Suppressor macrophage treated with lipopolysaccharide for 4 hours (primary cell): ENCODE measurements around the gene TPD52L1.
A peak's percentile ranks its signal among the peaks of the same experiment; 100 is the strongest.

Source experiments
- DNase-seq: peaks from one replicate; pipeline ENCODE4 v3.0.0-alpha.2; 2020

The TPD52L1 gene

DNA sequence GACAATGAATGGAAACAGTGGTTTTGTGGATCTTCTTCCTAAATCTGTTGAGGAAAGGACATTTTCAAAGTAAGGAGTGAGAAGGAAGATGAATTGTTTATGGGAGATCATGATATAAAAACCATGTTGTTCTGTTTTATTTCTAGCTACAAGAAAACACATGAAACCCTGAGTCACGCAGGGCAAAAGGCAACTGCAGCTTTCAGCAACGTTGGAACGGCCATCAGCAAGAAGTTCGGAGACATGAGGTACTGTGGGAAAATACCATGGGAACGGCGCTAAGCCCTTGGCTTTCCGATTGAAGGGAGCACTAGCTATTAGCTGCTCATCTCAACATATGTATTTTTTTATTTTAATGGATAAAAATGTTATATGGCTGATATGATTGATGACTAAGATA, 94.6 kb downstream of the TPD52L1 start:
- DNase-seq = no peak

- DNase-seq = no peak
Observed at GRCh38 chr6:125250511-125250910, 96.9 kb downstream of the TPD52L1 start.

- no peak for DNase-seq
Observed at GRCh38 chr6:125251516-125252220, 98.1 kb downstream of the TPD52L1 start.

GRCh38 chr6:125252891-125253290, 99.3 kb downstream of the TPD52L1 start:
- DNase-seq = no peak

GRCh38 chr6:125253881-125254280, 100.3 kb downstream of the TPD52L1 start:
- DNase-seq = no peak

GRCh38 chr6:125254321-125254720, 100.7 kb downstream of the TPD52L1 start:
- no peak for DNase-seq

DNA sequence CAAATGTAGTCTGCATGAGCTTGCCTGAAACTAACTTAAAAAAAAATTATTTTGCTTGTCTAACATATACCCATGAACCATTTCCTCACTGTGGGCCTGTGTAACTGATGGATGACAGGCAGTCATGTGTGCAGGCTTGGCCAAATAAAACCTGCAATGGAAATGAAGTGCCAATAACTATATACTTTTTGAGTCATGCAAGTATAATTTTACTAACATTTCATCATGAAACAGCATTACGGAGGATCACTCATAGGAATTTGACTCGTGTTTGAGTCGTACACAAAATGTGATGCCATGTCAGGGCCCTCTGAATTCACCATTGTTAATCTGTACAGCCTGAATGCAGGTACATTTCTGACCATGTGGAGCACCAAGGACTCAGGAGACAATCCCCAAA, 101.6 kb downstream of the TPD52L1 start:
- peak; percentile 46 for DNase-seq

GRCh38 chr6:125257351-125257750, 103.8 kb downstream of the TPD52L1 start:
- no peak for DNase-seq

DNA sequence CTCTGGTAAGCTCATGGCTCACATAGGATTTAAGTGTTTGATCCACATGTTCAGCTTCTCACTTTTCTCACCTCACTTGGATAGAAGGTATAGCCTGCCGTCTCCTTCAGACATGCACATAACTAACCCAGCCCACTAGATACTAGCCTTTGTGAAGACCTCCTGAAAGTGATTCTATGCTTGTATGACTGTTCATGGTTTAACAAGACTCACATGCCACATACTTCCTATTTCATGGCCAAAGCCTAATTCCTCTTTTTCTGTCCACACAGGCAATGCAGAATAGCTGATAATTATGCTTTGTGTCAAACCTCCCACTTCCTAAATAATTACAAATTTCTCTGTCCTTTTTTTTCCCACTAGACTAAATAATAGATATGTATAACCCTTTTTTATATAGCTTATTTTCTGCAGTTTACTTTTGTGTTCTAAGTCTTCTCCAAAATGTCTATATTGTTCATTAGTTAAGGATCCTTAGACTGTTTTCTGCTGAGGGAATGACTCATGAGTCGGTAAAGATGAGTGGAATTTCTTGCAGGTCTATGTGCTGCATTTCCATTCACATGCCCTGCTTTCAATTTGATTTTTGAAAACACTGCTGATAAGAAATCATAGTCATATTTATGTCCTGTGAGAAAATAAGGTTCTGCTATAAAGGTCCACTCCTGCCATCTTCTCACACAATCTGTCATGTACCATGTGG, 105.2 kb downstream of the TPD52L1 start:
- peak; percentile 79 for DNase-seq

GRCh38 chr6:125259354-125259736, 105.8 kb downstream of the TPD52L1 start:
- DNase-seq = peak; percentile 57

GRCh38 chr6:125262016-125263013, 108.7 kb downstream of the TPD52L1 start:
- DNase-seq = peak; percentile 37

- no peak for DNase-seq
Observed at GRCh38 chr6:125264476-125264875, 110.9 kb downstream of the TPD52L1 start.

- DNase-seq = no peak
Observed at GRCh38 chr6:125267806-125268523, 114.4 kb downstream of the TPD52L1 start.

DNA sequence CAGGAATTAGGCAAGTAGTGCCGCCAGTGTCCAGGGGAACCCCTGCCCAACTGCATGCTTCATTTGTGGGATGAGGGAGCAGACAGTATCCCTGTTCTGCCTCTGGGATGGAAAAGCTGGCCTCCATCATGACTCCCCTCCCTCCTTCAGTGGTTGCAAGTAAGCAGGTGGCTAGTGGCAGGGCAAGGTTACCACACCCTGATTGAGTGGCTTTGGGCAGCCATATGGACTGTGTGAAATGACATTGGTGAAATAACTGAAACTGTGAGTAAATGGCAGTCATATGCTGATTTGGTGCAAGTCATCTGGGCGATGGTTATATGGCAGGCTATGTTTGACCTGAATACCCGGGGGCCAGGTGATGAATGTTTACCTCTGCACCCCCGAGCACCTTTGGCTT, 115.2 kb downstream of the TPD52L1 start:
- DNase-seq = no peak

- no peak for DNase-seq
Observed at GRCh38 chr6:125269328-125269985, 115.9 kb downstream of the TPD52L1 start.

- DNase-seq = no peak
Observed at GRCh38 chr6:125270380-125270779, 116.8 kb downstream of the TPD52L1 start.

GRCh38 chr6:125271486-125272159, 118.0 kb downstream of the TPD52L1 start:
- no peak for DNase-seq

DNA sequence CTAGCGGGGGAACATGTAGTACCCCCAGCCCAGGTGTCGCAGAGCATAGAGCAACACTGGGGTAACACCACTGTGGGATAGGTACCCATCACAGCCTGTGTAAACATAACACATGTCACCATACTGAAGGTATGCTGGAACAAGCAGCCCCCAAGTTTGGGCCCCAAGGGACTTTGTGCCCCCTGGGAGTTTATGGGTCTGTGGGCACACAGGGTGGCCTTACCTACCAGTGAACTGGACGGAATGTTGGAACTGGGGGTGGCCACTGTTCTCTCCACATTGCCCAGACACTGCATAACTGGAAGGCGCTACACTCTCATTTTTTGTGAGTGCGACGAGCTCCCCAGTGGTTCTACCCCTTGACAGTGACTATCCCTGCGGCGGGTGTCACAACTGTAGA, 119.7 kb downstream of the TPD52L1 start:
- DNase-seq = no peak

DNA sequence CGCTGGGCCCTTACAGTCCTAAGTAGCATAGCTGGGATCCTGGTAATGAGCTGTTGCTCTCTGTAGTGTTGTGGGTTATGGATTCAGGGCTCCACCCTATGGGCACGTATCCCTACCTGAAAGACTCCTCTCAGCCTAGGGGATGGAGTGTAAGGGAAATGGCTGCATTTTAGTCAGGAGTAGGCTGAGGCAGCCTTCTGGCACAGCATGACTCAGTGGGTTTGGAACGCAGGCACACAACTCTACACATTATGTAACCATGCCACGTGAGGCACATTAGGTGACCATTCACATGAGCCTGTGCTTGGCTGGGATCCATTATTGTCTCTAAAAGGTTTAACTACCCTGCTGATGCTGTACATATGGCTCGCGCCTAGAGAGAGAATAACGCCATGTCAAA, 120.4 kb downstream of the TPD52L1 start:
- DNase-seq = no peak

GRCh38 chr6:125274935-125275334, 121.4 kb downstream of the TPD52L1 start:
- no peak for DNase-seq

GRCh38 chr6:125275779-125276178, 122.2 kb downstream of the TPD52L1 start:
- no peak for DNase-seq

GRCh38 chr6:125277838-125278237, 124.3 kb downstream of the TPD52L1 start:
- DNase-seq = no peak
